ENCODE results near the gene ERN1.

DNA sequence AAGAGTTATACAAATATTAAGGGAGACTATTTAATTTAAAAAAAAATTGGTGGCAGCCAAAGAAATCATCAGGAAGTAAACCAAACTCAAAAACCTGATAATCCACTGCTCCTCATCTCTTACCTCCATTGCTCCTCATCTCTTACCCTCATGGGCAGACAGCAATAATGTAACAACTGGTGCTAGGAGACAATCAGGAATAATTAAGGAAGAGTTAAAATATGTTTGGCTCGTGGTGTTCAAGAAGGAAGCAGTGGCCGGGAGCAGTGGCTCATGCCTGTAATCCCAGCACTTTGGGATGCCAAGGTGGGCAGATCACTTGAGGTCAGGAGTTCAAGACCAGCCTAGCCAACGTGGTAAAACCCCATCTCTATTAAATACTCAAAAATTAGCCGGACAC is 18.1 kb downstream of the ERN1 start:
- TF ChIP-seq, protein P1, sequence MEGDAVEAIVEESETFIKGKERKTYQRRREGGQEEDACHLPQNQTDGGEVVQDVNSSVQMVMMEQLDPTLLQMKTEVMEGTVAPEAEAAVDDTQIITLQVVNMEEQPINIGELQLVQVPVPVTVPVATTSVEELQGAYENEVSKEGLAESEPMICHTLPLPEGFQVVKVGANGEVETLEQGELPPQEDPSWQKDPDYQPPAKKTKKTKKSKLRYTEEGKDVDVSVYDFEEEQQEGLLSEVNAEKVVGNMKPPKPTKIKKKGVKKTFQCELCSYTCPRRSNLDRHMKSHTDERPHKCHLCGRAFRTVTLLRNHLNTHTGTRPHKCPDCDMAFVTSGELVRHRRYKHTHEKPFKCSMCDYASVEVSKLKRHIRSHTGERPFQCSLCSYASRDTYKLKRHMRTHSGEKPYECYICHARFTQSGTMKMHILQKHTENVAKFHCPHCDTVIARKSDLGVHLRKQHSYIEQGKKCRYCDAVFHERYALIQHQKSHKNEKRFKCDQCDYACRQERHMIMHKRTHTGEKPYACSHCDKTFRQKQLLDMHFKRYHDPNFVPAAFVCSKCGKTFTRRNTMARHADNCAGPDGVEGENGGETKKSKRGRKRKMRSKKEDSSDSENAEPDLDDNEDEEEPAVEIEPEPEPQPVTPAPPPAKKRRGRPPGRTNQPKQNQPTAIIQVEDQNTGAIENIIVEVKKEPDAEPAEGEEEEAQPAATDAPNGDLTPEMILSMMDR (IDR thresholded peaks at IDR 0.05): no peak
- no peak for TF ChIP-seq POLR2A (IDR thresholded peaks at IDR 0.05)

All from body of pancreas (tissue), 4 donors.